ENCODE data around the gene TRIM10. TPM values are rescaled to one million over a fixed set of nuclear protein-coding genes. Genes with fewer than 3 reads are reported as not detected.
"Not testable (repeated sequence)": the region's sequence is repeated elsewhere in the genome, so short reads cannot be mapped to it uniquely, and the experiment has no call there.

The TRIM10 gene
- polyA plus RNA-seq, 1 donor = 0.27 TPM

GRCh38 chr6:30172681-30173080 is 11.7 kb upstream of the TRIM10 start:
- no peak for DNase-seq

GRCh38 chr6:30171677-30172471 is 10.9 kb upstream of the TRIM10 start:
- peak; percentile 24 for DNase-seq

GRCh38 chr6:30169658-30170614 is 8.9 kb upstream of the TRIM10 start:
- DNase-seq = peak; percentile 36

- no peak for DNase-seq
Observed at GRCh38 chr6:30168741-30169140, 7.7 kb upstream of the TRIM10 start.

GRCh38 chr6:30167101-30167500 is 6.1 kb upstream of the TRIM10 start:
- DNase-seq = no peak

- not testable (repeated sequence) for DNase-seq
Observed at GRCh38 chr6:30165238-30165637, 4.2 kb upstream of the TRIM10 start.

GRCh38 chr6:30164714-30165113 is 3.7 kb upstream of the TRIM10 start:
- DNase-seq = no peak

- no peak for DNase-seq
Observed at GRCh38 chr6:30163918-30164654, 3.1 kb upstream of the TRIM10 start.

- no peak for DNase-seq
Observed at GRCh38 chr6:30163090-30163917, 2.3 kb upstream of the TRIM10 start, which contains the start of gene TRIM15. Gene TRIM15 (plus strand): TSS chr6:30163546. CDS start chr6:30163685, 139 bp downstream.

GRCh38 chr6:30162265-30163089 is 1.5 kb upstream of the TRIM10 start:
- DNase-seq = no peak

- no peak for DNase-seq
Observed at GRCh38 chr6:30160008-30160784, 815 bp downstream of the TRIM10 start.

- DNase-seq = no peak
Observed at GRCh38 chr6:30158475-30159040, 2.5 kb downstream of the TRIM10 start.

GRCh38 chr6:30157999-30158398 is 3.0 kb downstream of the TRIM10 start:
- DNase-seq = no peak

- DNase-seq = no peak
Observed at GRCh38 chr6:30157581-30157980, 3.4 kb downstream of the TRIM10 start.

- DNase-seq = no peak
Observed at GRCh38 chr6:30156774-30157173, 4.2 kb downstream of the TRIM10 start.

GRCh38 chr6:30156262-30156599 is 4.8 kb downstream of the TRIM10 start:
- DNase-seq = no peak

GRCh38 chr6:30155520-30156261 is 5.3 kb downstream of the TRIM10 start:
- DNase-seq = no peak

GRCh38 chr6:30154709-30155519 is 6.1 kb downstream of the TRIM10 start:
- no peak for DNase-seq
